ENCODE results near the gene NF1.

NF1 gene

GRCh38 chr17:31385428-31386285, 290.9 kb downstream of the NF1 start:
- peaks cover 2% of the 10 kb centered on the region; the same call in 1 of the 2 replicates for H3K4me1 ChIP-seq
- no peak overlapping the region for H3K27ac ChIP-seq
- TF ChIP-seq Cebpa-rat (IDR thresholded peaks at IDR 0.05) = no peak
- H3K36me3 ChIP-seq = no peaks in the 10 kb centered on the region
- H3K4me2 ChIP-seq = no peak overlapping the region
- H3K9ac ChIP-seq = no peak overlapping the region
- H3K4me3 ChIP-seq = no peak overlapping the region
- 0 out of 2 replicates have a peak, but pooled peaks cover 2% of the 10 kb centered on the region for H3K27me3 ChIP-seq
- no peaks in the 10 kb centered on the region for H4K20me1 ChIP-seq
- H3K9me3 ChIP-seq = no peaks in the 10 kb centered on the region

GRCh38 chr17:31386542-31387075, 291.8 kb downstream of the NF1 start:
- Histone ChIP-seq H3K36me3 (no peaks in the 10 kb centered on the region), H3K27ac (no peak overlapping the region), H3K4me2 (no peak overlapping the region), H3K4me3 (no peak overlapping the region), H4K20me1 (no peaks in the 10 kb centered on the region), H3K27me3 (peaks cover 7% of the 10 kb centered on the region; the same call in 1 of the 2 replicates), H3K9me3 (no peaks in the 10 kb centered on the region), H3K4me1 (peaks cover 7% of the 10 kb centered on the region; the same call in 1 of the 2 replicates), H3K9ac (no peak overlapping the region)
- 0 out of 2 replicates have a peak, but pooled peaks have one; percentile 28 for TF ChIP-seq Cebpa-rat (IDR thresholded peaks at IDR 0.05)

DNA sequence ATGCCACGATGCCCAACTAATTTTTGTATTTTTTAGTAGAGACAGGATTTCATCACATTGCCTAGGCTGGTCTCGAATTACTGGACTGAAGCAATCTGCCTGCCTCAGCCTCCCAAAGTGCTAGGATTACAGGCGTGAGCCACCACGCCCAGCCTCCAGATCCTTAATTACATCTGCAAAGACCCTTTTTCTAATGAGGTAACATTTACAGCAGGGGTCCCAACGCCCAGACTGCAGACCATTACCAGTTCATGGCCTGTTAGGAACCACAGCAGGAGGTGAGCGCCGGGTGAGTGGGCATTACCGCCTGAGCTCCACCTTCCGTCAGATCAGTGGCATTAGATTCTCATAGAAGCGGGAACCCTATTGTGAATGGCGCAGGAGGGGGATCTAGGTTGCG, 292.7 kb downstream of the NF1 start:
- Histone ChIP-seq H3K9me3 (no peaks in the 10 kb centered on the region), H3K4me3 (no peak overlapping the region), H3K4me2 (no peak overlapping the region), H3K9ac (no peak overlapping the region), H4K20me1 (peaks cover 4% of the 10 kb centered on the region), H3K27ac (no peak overlapping the region), H3K36me3 (no peaks in the 10 kb centered on the region), H3K4me1 (peaks cover 12% of the 10 kb centered on the region), H3K27me3 (peaks cover 13% of the 10 kb centered on the region)
- TF ChIP-seq Cebpa-rat (IDR thresholded peaks at IDR 0.05) = no peak

- peaks cover 20% of the 10 kb centered on the region for H3K4me1 ChIP-seq
- H3K4me3 ChIP-seq = no peak overlapping the region
- H3K27me3 ChIP-seq = peaks cover 18% of the 10 kb centered on the region
- TF ChIP-seq Cebpa-rat (IDR thresholded peaks at IDR 0.05) = no peak
- no peaks in the 10 kb centered on the region for H3K9me3 ChIP-seq
- no peaks in the 10 kb centered on the region for H3K36me3 ChIP-seq
- no peak overlapping the region for H3K9ac ChIP-seq
- no peak overlapping the region for H3K27ac ChIP-seq
- no peak overlapping the region for H3K4me2 ChIP-seq
- peaks cover 13% of the 10 kb centered on the region for H4K20me1 ChIP-seq
Measured at GRCh38 chr17:31388351-31388750, 293.6 kb downstream of the NF1 start.

GRCh38 chr17:31388770-31389656, 294.2 kb downstream of the NF1 start:
- H3K4me1 ChIP-seq = peaks cover 20% of the 10 kb centered on the region

GRCh38 chr17:31389657-31390381, 295.0 kb downstream of the NF1 start:
- Histone ChIP-seq H3K4me1 (peaks cover 20% of the 10 kb centered on the region), H3K27me3 (peaks cover 18% of the 10 kb centered on the region), H3K4me2 (no peak overlapping the region), H3K9ac (no peak overlapping the region), H3K36me3 (no peaks in the 10 kb centered on the region), H4K20me1 (peaks cover 24% of the 10 kb centered on the region), H3K9me3 (no peaks in the 10 kb centered on the region), H3K27ac (no peak overlapping the region), H3K4me3 (no peak overlapping the region)
- no peak for TF ChIP-seq Cebpa-rat (IDR thresholded peaks at IDR 0.05)

More at GRCh38 chr17:31388770-31389656, 294.2 kb downstream of the NF1 start:
- no peak overlapping the region for H3K4me2 ChIP-seq
- H3K36me3 ChIP-seq = no peaks in the 10 kb centered on the region
- H4K20me1 ChIP-seq = peaks cover 19% of the 10 kb centered on the region
- no peaks in the 10 kb centered on the region for H3K9me3 ChIP-seq
- no peak overlapping the region for H3K9ac ChIP-seq
- H3K27me3 ChIP-seq = peaks cover 18% of the 10 kb centered on the region
- H3K4me3 ChIP-seq = no peak overlapping the region
- no peak overlapping the region for H3K27ac ChIP-seq
- TF ChIP-seq Cebpa-rat (IDR thresholded peaks at IDR 0.05) = no peak

GRCh38 chr17:31390426-31390747, 295.6 kb downstream of the NF1 start:
- Histone ChIP-seq H3K27ac (no peak overlapping the region), H3K4me3 (no peak overlapping the region), H3K9me3 (no peaks in the 10 kb centered on the region), H3K9ac (no peak overlapping the region), H3K4me1 (peaks cover 20% of the 10 kb centered on the region), H3K36me3 (no peaks in the 10 kb centered on the region), H3K4me2 (peak overlapping the region; percentile 93), H4K20me1 (peaks cover 24% of the 10 kb centered on the region), H3K27me3 (peaks cover 18% of the 10 kb centered on the region)
- TF ChIP-seq Cebpa-rat (IDR thresholded peaks at IDR 0.05) = no peak

DNA sequence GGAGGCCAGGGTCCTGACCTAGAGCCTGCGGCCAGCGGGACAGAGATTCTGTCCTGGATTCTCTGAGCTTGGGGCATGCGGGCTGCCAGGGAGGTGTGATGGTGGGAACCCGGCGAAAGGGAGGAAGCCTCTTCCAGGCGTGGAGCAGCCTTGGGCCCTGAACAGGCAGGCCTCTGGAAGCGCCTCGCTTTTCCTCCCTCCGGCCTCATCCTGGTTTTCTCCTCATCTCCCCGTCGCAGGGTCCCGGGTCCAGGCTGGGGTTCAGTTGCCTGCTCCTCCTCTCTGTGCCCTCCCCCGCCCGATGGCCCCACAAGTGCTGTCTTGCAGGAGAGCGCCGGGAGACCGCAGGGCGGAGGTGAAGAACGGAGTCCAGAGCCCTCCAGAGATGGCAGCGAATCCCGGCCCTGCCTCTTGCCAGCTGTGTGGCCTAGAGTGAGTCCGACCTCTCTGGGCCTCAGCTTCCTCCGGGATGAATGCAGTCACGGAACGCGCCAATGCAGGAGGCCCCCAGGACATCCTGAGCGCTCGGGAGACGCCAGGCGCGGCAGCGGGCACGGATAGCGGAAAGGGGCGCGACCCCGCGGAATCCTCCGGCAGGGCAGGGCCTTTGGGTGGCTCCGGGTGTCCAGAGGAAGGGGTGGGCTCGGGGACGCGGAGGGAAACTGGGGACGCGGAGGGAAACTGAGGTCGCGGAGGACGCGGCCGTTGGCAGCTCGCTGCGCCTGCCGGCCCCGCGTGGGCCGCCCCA, 296.1 kb downstream of the NF1 start:
- peak overlapping the region; percentile 65; the same call in 1 of the 2 replicates for H3K9ac ChIP-seq
- H3K9me3 ChIP-seq = no peaks in the 10 kb centered on the region
- H3K4me2 ChIP-seq = peak overlapping the region; percentile 93
- no peak for TF ChIP-seq Cebpa-rat (IDR thresholded peaks at IDR 0.05)
- 0 out of 2 replicates have a peak overlapping the region, but pooled peaks have one; percentile 35 for H3K27ac ChIP-seq
- H3K36me3 ChIP-seq = no peaks in the 10 kb centered on the region
- H3K4me3 ChIP-seq = peak overlapping the region; percentile 71
- peaks cover 20% of the 10 kb centered on the region for H3K4me1 ChIP-seq
- peaks cover 18% of the 10 kb centered on the region for H3K27me3 ChIP-seq
- H4K20me1 ChIP-seq = peaks cover 24% of the 10 kb centered on the region

Measured in BLaER1 (cell line).